Aorta (tissue), 5 donors: Measurements from ENCODE around the gene TM2D3. TPM values are rescaled to one million over a fixed set of nuclear protein-coding genes. Genes with fewer than 3 reads are reported as not detected.

Experiments
- ATAC-seq: fragments of 200-7000 bp; cut with Tn5 transposase; one replicate; pipeline ENCODE4 v1.9.1; 2022; ENCODE audit warnings: moderate library complexity; ENCODE audit not compliant: low FRiP score
- DNase-seq, 2 donors: peaks; one replicate each; pipeline ENCODE4 v3.0.0-alpha.2; 2020
- H3K27ac ChIP-seq, 2 donors: one replicate each; pipeline ENCODE4 v1.5.1; 2013; ENCODE audit warnings: low read length in 2 of 2, mild to moderate bottlenecking in 2 of 2, moderate library complexity in 2 of 2, control low read depth in 1 of 2, inconsistent platforms in 1 of 2, low read depth in 1 of 2
- H3K27me3 ChIP-seq, 2 donors: one replicate each; pipeline ENCODE4 v1.6.1; 2013; ENCODE audit warnings: control low read depth in 1 of 2, low read length in 1 of 2, mild to moderate bottlenecking in 1 of 2, moderate library complexity in 1 of 2; ENCODE audit not compliant: insufficient read depth in 2 of 2, control insufficient read depth in 1 of 2
- H3K36me3 ChIP-seq, 2 donors: one replicate each; pipeline ENCODE4 v1.6.1; 2013; ENCODE audit warnings: control low read depth in 1 of 2, low read length in 1 of 2, mild to moderate bottlenecking in 1 of 2; ENCODE audit not compliant: insufficient read depth in 2 of 2, control insufficient read depth in 1 of 2
- H3K4me1 ChIP-seq, 2 donors: one replicate each; pipeline ENCODE4 v1.6.1; 2013; ENCODE audit warnings: low read length in 2 of 2, control low read depth in 1 of 2, mild to moderate bottlenecking in 1 of 2, moderate library complexity in 1 of 2; ENCODE audit not compliant: insufficient read depth in 2 of 2, control insufficient read depth in 1 of 2
- H3K4me3 ChIP-seq, 2 donors: one replicate each; pipeline ENCODE4 v1.5.1; 2013; ENCODE audit warnings: low read length in 2 of 2, control low read depth in 1 of 2, mild to moderate bottlenecking in 1 of 2
- H3K9me3 ChIP-seq: one replicate; pipeline ENCODE4 v1.6.1; 2013; ENCODE audit warnings: mild to moderate bottlenecking, low read length; ENCODE audit not compliant: control insufficient read depth
- WGBS, 2 donors: extraction: QIAGEN DNeasy Blood & Tissue Kit; methylation state at CpG; one replicate each; pipeline ENCODE4 v1.1.7; 2013; 5-methylcytosine and 5-hydroxymethylcytosine counted together
- intact Hi-C, 2 donors: fragments of 100-400 bp; cut with DNase I; formaldehyde crosslinking; loops; one replicate each; pipeline versions ENCODE4 v1.14.2 to v1.15.0; 2022
- polyA plus RNA-seq, 2 donors: library from polyadenylated mRNA; stranded (reverse); fragments of 200-250 nt; gene quantifications; one replicate each; pipeline ENCODE4 v1.2.3, GENCODE V29; 2013
- total RNA-seq, 2 donors: library from RNA; stranded (reverse); fragmentation: NEBNext Ultra II Directional; extraction: Animal tissue kit (Norgen Biotek cat#: 25700); gene quantifications; one replicate each; pipeline ENCODE4 v1.2.1, GENCODE V29; 2021
- donor health status: healthy with polysubstance abuse.
- donor health status: Bipolar disorder and iron deficiency.
- donor health status: DM: no; HTN: no; CAD: no.
- donor health status: DM: no; HTN: no; CAD: no.
- donor health status: DM: yes; HTN: yes; CAD: no.

TM2D3 gene
- total and polyA plus RNA-seq, 4 donors, result 26.8 to 64.1 (median 52.7) TPM

GRCh38 chr15:101684877-101685276, 32.7 kb upstream of the TM2D3 start:
- no peaks in the 10 kb centered on the region for H3K27me3 ChIP-seq
- intact Hi-C loops, result no loop called here
- H3K36me3 ChIP-seq, result peaks cover 0 to 4% of the 10 kb centered on the region in 2 donors
- H3K4me3 ChIP-seq, result no peak overlapping the region
- ATAC-seq (no peak), DNase-seq (no peak)
- no peak overlapping the region for H3K27ac ChIP-seq
- H3K4me1 ChIP-seq, result no peaks in the 10 kb centered on the region
- no peaks in the 10 kb centered on the region for H3K9me3 ChIP-seq
- WGBS, 2 donors, result 96 to 97% methylated on average over 3 of the region's 3 CpGs

- no peak for ATAC-seq
- 72 to 76% methylated on average over 1 of the region's 1 CpG for WGBS, 2 donors
- H3K27me3 ChIP-seq, result no peaks in the 10 kb centered on the region
Measured at GRCh38 chr15:101684384-101684783, 32.2 kb upstream of the TM2D3 start.

GRCh38 chr15:101679806-101680205, 27.6 kb upstream of the TM2D3 start:
- intact Hi-C loops, result no loop called here
- ATAC-seq (no peak), DNase-seq (no peak)
- Histone ChIP-seq H3K36me3 (peaks cover 3 to 5% of the 10 kb centered on the region in 2 donors), H3K27me3 (no peaks in the 10 kb centered on the region), H3K4me3 (no peak overlapping the region), H3K4me1 (no peaks in the 10 kb centered on the region), H3K9me3 (no peaks in the 10 kb centered on the region), H3K27ac (no peak overlapping the region)
- 64 to 69% methylated on average over 2 of the region's 2 CpGs for WGBS, 2 donors

More at GRCh38 chr15:101684384-101684783, 32.2 kb upstream of the TM2D3 start:
- Histone ChIP-seq H3K27ac (no peak overlapping the region), H3K9me3 (no peaks in the 10 kb centered on the region), H3K4me3 (no peak overlapping the region), H3K36me3 (peaks cover 0 to 3% of the 10 kb centered on the region in 2 donors), H3K4me1 (no peaks in the 10 kb centered on the region)
- DNase-seq, result no peak
- intact Hi-C loops, result no loop called here

GRCh38 chr15:101676921-101677329, 24.7 kb upstream of the TM2D3 start:
- 78 to 88% methylated on average over 4 of the region's 4 CpGs for WGBS, 2 donors
- Histone ChIP-seq H3K9me3 (no peaks in the 10 kb centered on the region), H3K27me3 (no peaks in the 10 kb centered on the region), H3K4me3 (no peak overlapping the region), H3K36me3 (peaks cover 3 to 5% of the 10 kb centered on the region in 2 donors), H3K4me1 (no peaks in the 10 kb centered on the region), H3K27ac (no peak overlapping the region)
- DNase-seq (no peak), ATAC-seq (no peak)
- intact Hi-C loops, result no loop called here

- Histone ChIP-seq H3K27me3 (no peaks in the 10 kb centered on the region), H3K4me1 (no peaks in the 10 kb centered on the region), H3K4me3 (no peak overlapping the region), H3K9me3 (no peaks in the 10 kb centered on the region), H3K36me3 (peaks cover 3 to 5% of the 10 kb centered on the region in 2 donors), H3K27ac (no peak overlapping the region)
- DNase-seq, result no peak
- no peak for ATAC-seq
- intact Hi-C loops, result no loop called here
- WGBS, 2 donors, result 80 to 81% methylated on average over 16 of the region's 16 CpGs
Measured at GRCh38 chr15:101675796-101676582, 23.8 kb upstream of the TM2D3 start.

GRCh38 chr15:101675015-101675414, 22.8 kb upstream of the TM2D3 start:
- no peaks in the 10 kb centered on the region for H3K9me3 ChIP-seq
- peaks cover 4 to 9% of the 10 kb centered on the region in 2 donors for H3K36me3 ChIP-seq
- no peaks in the 10 kb centered on the region for H3K4me1 ChIP-seq
- no peak overlapping the region for H3K27ac ChIP-seq
- 81 to 86% methylated on average over 5 of the region's 5 CpGs for WGBS, 2 donors
- intact Hi-C loops, result no loop called here
- no peak overlapping the region for H3K4me3 ChIP-seq
- no peaks in the 10 kb centered on the region for H3K27me3 ChIP-seq
- no peak for DNase-seq
- ATAC-seq, result no peak

GRCh38 chr15:101672298-101672697, 20.1 kb upstream of the TM2D3 start:
- Histone ChIP-seq H3K9me3 (no peaks in the 10 kb centered on the region), H3K36me3 (peaks cover 4 to 9% of the 10 kb centered on the region in 2 donors), H3K4me3 (no peak overlapping the region), H3K27me3 (no peaks in the 10 kb centered on the region), H3K27ac (peak overlapping the region in 1 of 2 donors; percentile 6), H3K4me1 (no peaks in the 10 kb centered on the region)
- ATAC-seq (no peak), DNase-seq (peak in 1 of 2 donors; percentile 47)
- 3 to 11% methylated on average over 9 of the region's 9 CpGs for WGBS, 2 donors
- intact Hi-C loops, result no loop called here

GRCh38 chr15:101669744-101670143, 17.6 kb upstream of the TM2D3 start:
- WGBS, 2 donors, result 96 to 97% methylated on average over 3 of the region's 3 CpGs

GRCh38 chr15:101667881-101668280, 15.7 kb upstream of the TM2D3 start:
- ATAC-seq, result no peak
- intact Hi-C loops, result no loop called here

More at GRCh38 chr15:101669744-101670143, 17.6 kb upstream of the TM2D3 start:
- H3K27ac ChIP-seq, result no peak overlapping the region
- peaks cover 4% of the 10 kb centered on the region in 2 donors for H3K36me3 ChIP-seq
- no peak overlapping the region for H3K4me3 ChIP-seq
- H3K9me3 ChIP-seq, result no peaks in the 10 kb centered on the region
- ATAC-seq (no peak), DNase-seq (no peak)
- H3K4me1 ChIP-seq, result no peaks in the 10 kb centered on the region
- intact Hi-C loops, result no loop called here
- no peaks in the 10 kb centered on the region for H3K27me3 ChIP-seq

More at GRCh38 chr15:101667881-101668280, 15.7 kb upstream of the TM2D3 start:
- no peaks in the 10 kb centered on the region for H3K4me1 ChIP-seq
- DNase-seq, result no peak
- H3K27me3 ChIP-seq, result no peaks in the 10 kb centered on the region
- 91 to 97% methylated on average over 1 of the region's 1 CpG for WGBS, 2 donors
- H3K9me3 ChIP-seq, result no peaks in the 10 kb centered on the region
- peaks cover 2 to 4% of the 10 kb centered on the region in 2 donors for H3K36me3 ChIP-seq
- no peak overlapping the region for H3K4me3 ChIP-seq
- no peak overlapping the region for H3K27ac ChIP-seq
